Ishikawa (cell line): Measurements from ENCODE around the gene KYNU.

Experiments
- CEBPB ChIP-seq: IDR thresholded peaks from 2 replicates; pipeline ENCODE4 v1.6.1; 2012
- CREB1 ChIP-seq: IDR thresholded peaks from 2 replicates; pipeline ENCODE4 v1.6.1; 2012; ENCODE audit warnings: low read depth
- EGR1 ChIP-seq: IDR thresholded peaks from 2 replicates; pipeline ENCODE4 v1.6.1; 2012
- EP300 ChIP-seq: IDR thresholded peaks from 2 replicates; pipeline ENCODE4 v1.6.1; 2012; ENCODE audit warnings: borderline replicate concordance
- FOXM1 ChIP-seq: IDR thresholded peaks from 2 replicates; pipeline ENCODE4 v1.6.1; 2012; ENCODE audit warnings: low read depth, borderline replicate concordance
- MAX ChIP-seq: IDR thresholded peaks from 2 replicates; pipeline ENCODE4 v1.6.1; 2012
- NFIC ChIP-seq: IDR thresholded peaks from 2 replicates; pipeline ENCODE4 v1.6.1; 2012
- RAD21 ChIP-seq: IDR thresholded peaks from 2 replicates; pipeline ENCODE4 v1.6.1; 2012; ENCODE audit warnings: low read depth
- TAF1 ChIP-seq: IDR thresholded peaks from 2 replicates; pipeline ENCODE4 v1.6.1; 2012; ENCODE audit warnings: low read depth, mild to moderate bottlenecking
- TCF12 ChIP-seq: IDR thresholded peaks from 2 replicates; pipeline ENCODE4 v1.6.1; 2012; ENCODE audit warnings: low read depth
- TEAD4 ChIP-seq: IDR thresholded peaks from 2 replicates; pipeline ENCODE4 v1.6.1; 2012
- YY1 ChIP-seq: IDR thresholded peaks from 2 replicates; pipeline ENCODE4 v1.6.1; 2012; ENCODE audit warnings: low read depth
- ZBTB7A ChIP-seq: IDR thresholded peaks from 2 replicates; pipeline ENCODE4 v1.6.1; 2012; ENCODE audit warnings: low read depth
- TF ChIP-seq, protein P1 (sequence below): IDR thresholded peaks from 2 replicates; pipeline ENCODE4 v1.6.1; 2012
- TF ChIP-seq, protein P2 (sequence below): IDR thresholded peaks from 2 replicates; pipeline ENCODE4 v1.6.1; 2012; ENCODE audit warnings: low read depth, mild to moderate bottlenecking

The KYNU gene

DNA sequence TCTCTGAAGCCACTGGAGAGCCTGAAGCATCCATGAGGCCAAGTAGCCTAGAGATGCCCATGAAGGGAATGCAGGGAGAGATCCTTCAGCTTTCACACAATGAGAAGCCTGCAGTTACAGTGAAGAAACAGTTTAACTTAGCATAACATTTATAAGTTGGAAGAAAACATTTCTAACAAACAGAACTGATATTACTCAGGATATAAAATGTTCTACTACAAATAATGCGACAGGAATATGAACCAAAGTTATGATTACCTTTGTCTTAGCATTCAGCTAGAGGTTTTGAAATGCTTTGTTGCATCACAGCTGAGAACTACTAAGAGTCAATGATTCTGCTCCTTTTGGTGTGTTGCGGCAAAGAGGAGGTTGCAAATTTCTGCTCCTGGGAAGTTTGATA lies 6.9 kb upstream of the KYNU start:
- TF ChIP-seq TEAD4 (no peak), TCF12 (no peak)
- TF ChIP-seq, protein P1, sequence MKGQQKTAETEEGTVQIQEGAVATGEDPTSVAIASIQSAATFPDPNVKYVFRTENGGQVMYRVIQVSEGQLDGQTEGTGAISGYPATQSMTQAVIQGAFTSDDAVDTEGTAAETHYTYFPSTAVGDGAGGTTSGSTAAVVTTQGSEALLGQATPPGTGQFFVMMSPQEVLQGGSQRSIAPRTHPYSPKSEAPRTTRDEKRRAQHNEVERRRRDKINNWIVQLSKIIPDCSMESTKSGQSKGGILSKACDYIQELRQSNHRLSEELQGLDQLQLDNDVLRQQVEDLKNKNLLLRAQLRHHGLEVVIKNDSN: no peak

- no peak for TF ChIP-seq CREB1
- TF ChIP-seq, protein P2, sequence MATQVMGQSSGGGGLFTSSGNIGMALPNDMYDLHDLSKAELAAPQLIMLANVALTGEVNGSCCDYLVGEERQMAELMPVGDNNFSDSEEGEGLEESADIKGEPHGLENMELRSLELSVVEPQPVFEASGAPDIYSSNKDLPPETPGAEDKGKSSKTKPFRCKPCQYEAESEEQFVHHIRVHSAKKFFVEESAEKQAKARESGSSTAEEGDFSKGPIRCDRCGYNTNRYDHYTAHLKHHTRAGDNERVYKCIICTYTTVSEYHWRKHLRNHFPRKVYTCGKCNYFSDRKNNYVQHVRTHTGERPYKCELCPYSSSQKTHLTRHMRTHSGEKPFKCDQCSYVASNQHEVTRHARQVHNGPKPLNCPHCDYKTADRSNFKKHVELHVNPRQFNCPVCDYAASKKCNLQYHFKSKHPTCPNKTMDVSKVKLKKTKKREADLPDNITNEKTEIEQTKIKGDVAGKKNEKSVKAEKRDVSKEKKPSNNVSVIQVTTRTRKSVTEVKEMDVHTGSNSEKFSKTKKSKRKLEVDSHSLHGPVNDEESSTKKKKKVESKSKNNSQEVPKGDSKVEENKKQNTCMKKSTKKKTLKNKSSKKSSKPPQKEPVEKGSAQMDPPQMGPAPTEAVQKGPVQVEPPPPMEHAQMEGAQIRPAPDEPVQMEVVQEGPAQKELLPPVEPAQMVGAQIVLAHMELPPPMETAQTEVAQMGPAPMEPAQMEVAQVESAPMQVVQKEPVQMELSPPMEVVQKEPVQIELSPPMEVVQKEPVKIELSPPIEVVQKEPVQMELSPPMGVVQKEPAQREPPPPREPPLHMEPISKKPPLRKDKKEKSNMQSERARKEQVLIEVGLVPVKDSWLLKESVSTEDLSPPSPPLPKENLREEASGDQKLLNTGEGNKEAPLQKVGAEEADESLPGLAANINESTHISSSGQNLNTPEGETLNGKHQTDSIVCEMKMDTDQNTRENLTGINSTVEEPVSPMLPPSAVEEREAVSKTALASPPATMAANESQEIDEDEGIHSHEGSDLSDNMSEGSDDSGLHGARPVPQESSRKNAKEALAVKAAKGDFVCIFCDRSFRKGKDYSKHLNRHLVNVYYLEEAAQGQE: no peak
These were observed 6.1 kb upstream of the KYNU start for GRCh38 chr2:142871396-142871795.

DNA sequence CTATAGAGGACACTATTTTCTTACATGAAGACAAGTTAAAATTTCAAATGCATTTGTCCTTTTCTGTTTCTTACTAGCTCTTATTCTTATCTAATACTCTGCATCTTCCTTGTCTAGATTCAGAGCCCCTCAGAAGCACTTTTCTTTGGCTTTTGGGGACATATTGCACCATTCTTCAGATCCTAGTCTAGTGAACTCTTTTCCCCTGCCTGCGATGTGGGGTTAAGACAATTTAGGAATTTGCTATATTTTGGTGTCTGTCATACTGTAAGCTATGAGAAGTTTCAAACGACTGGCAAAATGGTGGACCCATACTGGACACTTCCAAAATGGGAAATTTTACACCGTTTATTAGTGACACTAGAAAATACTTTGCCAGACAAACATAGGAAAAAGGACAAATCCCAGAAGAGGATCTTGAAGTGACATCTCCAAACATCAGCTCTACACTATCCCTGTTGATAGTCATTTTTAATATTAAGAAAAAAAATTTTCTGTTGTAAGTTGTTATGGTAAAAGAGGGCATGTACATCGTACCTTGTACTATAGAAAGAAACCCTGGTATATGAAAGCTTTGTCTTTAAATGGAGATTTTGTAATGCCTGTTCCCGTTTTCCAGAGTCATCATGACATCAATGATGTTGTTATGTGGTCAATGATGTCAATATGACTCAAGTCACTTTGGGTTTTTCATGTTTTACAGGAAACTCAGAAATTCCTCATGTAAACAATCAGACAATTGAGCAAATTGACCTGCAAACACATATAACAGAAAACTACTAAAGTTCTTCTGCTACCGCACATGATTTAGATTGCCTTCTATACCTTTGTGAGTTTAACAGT lies 4.4 kb upstream of the KYNU start:
- no peak for TF ChIP-seq TEAD4

- TF ChIP-seq RAD21 (no peak), FOXM1 (no peak), CREB1 (no peak), NFIC (no peak), TAF1 (no peak), TCF12 (no peak), EP300 (no peak), TEAD4 (no peak), CEBPB (no peak), EGR1 (no peak), MAX (no peak), ZBTB7A (no peak), YY1 (no peak)
- TF ChIP-seq, protein P1: no peak
- TF ChIP-seq, protein P2: no peak
These were observed 3.6 kb upstream of the KYNU start for GRCh38 chr2:142873831-142874287.

- TF ChIP-seq MAX: no peak
- no peak for TF ChIP-seq RAD21
- no peak for TF ChIP-seq EP300
- TF ChIP-seq, protein P2: no peak
- no peak for TF ChIP-seq TAF1
- TF ChIP-seq TCF12: no peak
- TF ChIP-seq NFIC: no peak
- TF ChIP-seq CREB1: no peak
- no peak for TF ChIP-seq EGR1
- TF ChIP-seq TEAD4: no peak
These were observed 3.1 kb upstream of the KYNU start for GRCh38 chr2:142874293-142874814.
